Fibroblast of mammary gland (primary cell): ENCODE data around the gene TOP1.

Experiments used
- DNase-seq: peaks from one replicate; pipeline ENCODE4 v3.0.0-alpha.2; 2010; ENCODE audit warnings: low read depth
- H3K4me3 ChIP-seq: 2 replicates; pipeline ENCODE4 v1.5.1; 2011; ENCODE audit warnings: low read depth, mild to moderate bottlenecking, low read length, moderate library complexity; ENCODE audit not compliant: control insufficient read depth
- CTCF ChIP-seq: conservative IDR thresholded peaks from 2 replicates; pipeline ENCODE4 v1.5.1; 2011; ENCODE audit warnings: low read depth, low read length, inconsistent platforms; ENCODE audit not compliant: control insufficient read depth, insufficient read depth

TOP1 gene

GRCh38 chr20:41165001-41165882 lies 136.6 kb downstream of the TOP1 start:
- no peak for TF ChIP-seq CTCF
- DNase-seq, result no peak
- no peak overlapping the region for H3K4me3 ChIP-seq

- no peak for TF ChIP-seq CTCF
- no peak overlapping the region for H3K4me3 ChIP-seq
- no peak for DNase-seq
These were observed 137.8 kb downstream of the TOP1 start for GRCh38 chr20:41166201-41167117.

- no peak for DNase-seq
- TF ChIP-seq CTCF, result no peak
- no peak overlapping the region for H3K4me3 ChIP-seq
These were observed 138.5 kb downstream of the TOP1 start for GRCh38 chr20:41167118-41167470.

GRCh38 chr20:41167481-41168253 lies 139.0 kb downstream of the TOP1 start:
- no peak for DNase-seq
- TF ChIP-seq CTCF, result no peak
- no peak overlapping the region for H3K4me3 ChIP-seq

GRCh38 chr20:41168281-41169161 lies 139.9 kb downstream of the TOP1 start:
- no peak overlapping the region for H3K4me3 ChIP-seq
- no peak for TF ChIP-seq CTCF
- no peak for DNase-seq
